K562 (cell line): ENCODE measurements around the gene CHSY1. TPM values are rescaled to one million over a fixed set of nuclear protein-coding genes. Genes with fewer than 3 reads are reported as not detected.
A peak's percentile ranks its signal among the peaks of the same experiment; 100 is the strongest.

Experiments
- ARID1B ChIP-seq: fragments of 450-650 bp; IDR thresholded peaks from 2 replicates; pipeline ENCODE4 v1.6.1; 2016; ENCODE audit warnings: antibody characterized with exemption, mild to moderate bottlenecking, inconsistent platforms
- BRD4 ChIP-seq: fragments of 200-600 bp; sonication (generic); IDR thresholded peaks from 2 replicates; pipeline ENCODE4 v1.6.1; 2017; ENCODE audit warnings: inconsistent platforms
- CXXC5 ChIP-seq: fragments of 250-450 bp; sonication (Bioruptor Pico); IDR thresholded peaks from 2 replicates; pipeline ENCODE4 v1.8.0; 2022; ENCODE audit warnings: inconsistent platforms, mild to moderate bottlenecking, moderate library complexity
- EGR1 ChIP-seq: fragments of 450-650 bp; conservative IDR thresholded peaks from 2 replicates; pipeline ENCODE4 v1.6.1; 2017; ENCODE audit warnings: mild to moderate bottlenecking
- ELF2 ChIP-seq: fragments of 250-450 bp; sonication (Bioruptor Pico); IDR thresholded peaks from 2 replicates; pipeline ENCODE4 v1.5.0; 2021; ENCODE audit warnings: mild to moderate bottlenecking
- FIP1L1 ChIP-seq: fragments of 200-400 bp; formaldehyde crosslinking; IDR thresholded peaks from 2 replicates; pipeline ENCODE4 v1.6.1; 2018; ENCODE audit warnings: mild to moderate bottlenecking, low read depth, low read length; ENCODE audit not compliant: poor library complexity, severe bottlenecking
- HDAC2 ChIP-seq: fragments of 450-650 bp; IDR thresholded peaks from 2 replicates; pipeline ENCODE4 v1.6.1; 2016; ENCODE audit warnings: mild to moderate bottlenecking
- HNRNPLL ChIP-seq: fragments of 200-400 bp; formaldehyde crosslinking; IDR thresholded peaks from 2 replicates; pipeline ENCODE4 v1.6.1; 2017; ENCODE audit warnings: low read length, low read depth, mild to moderate bottlenecking; ENCODE audit not compliant: poor library complexity, severe bottlenecking
- KDM2B ChIP-seq: fragments of 250-450 bp; sonication (Bioruptor Pico); IDR thresholded peaks from 2 replicates; pipeline ENCODE4 v1.8.0; 2021; ENCODE audit warnings: mild to moderate bottlenecking, moderate library complexity
- MAZ ChIP-seq, 2 experiments: fragments of 450-650 bp in 1 of 2; sonication (generic) in 1 of 2; formaldehyde crosslinking; IDR thresholded peaks in 1 of 2; conservative IDR thresholded peaks in 1 of 2; 2 replicates each; pipeline versions ENCODE4 v1.4.0 to v1.5.0; 2020; ENCODE audit warnings: mild to moderate bottlenecking in 1 of 2, missing genetic modification reagents in 1 of 2
- MCM2 ChIP-seq: fragments of 450-650 bp; IDR thresholded peaks from 2 replicates; pipeline ENCODE4 v1.6.1; 2017; ENCODE audit warnings: low read depth, mild to moderate bottlenecking
- MTA3 ChIP-seq: fragments of 450-650 bp; formaldehyde crosslinking; IDR thresholded peaks from 2 replicates; pipeline ENCODE4 v1.6.1; 2017; ENCODE audit warnings: mild to moderate bottlenecking, borderline replicate concordance
- MYC ChIP-seq, 2 experiments: fragments of 250-450 bp in 1 of 2; sonication (Bioruptor Pico) in 1 of 2; IDR thresholded peaks; 2 replicates each; pipeline versions ENCODE4 v1.5.1 to v1.6.1; 2012 to 2021; ENCODE audit warnings: low read depth in 2 of 2, borderline replicate concordance in 1 of 2, improper control_type of control experiment in 1 of 2, low read length in 1 of 2, mild to moderate bottlenecking in 1 of 2, moderate library complexity in 1 of 2
- NRF1 ChIP-seq, 2 experiments: fragments of 450-650 bp; IDR thresholded peaks in 1 of 2; conservative IDR thresholded peaks in 1 of 2; 2 replicates each; pipeline ENCODE4 v1.6.1; 2014; ENCODE audit warnings: mild to moderate bottlenecking in 2 of 2
- POLR3G ChIP-seq: IDR thresholded peaks from 2 replicates; pipeline ENCODE4 v1.6.1; 2011; ENCODE audit not compliant: insufficient read length, insufficient replicate concordance; ENCODE audit errors: extremely low read depth
- PRDM10 ChIP-seq: fragments of 450-650 bp; IDR thresholded peaks from 2 replicates; pipeline ENCODE4 v1.6.1; 2018; ENCODE audit not compliant: partially characterized antibody
- RBM14 ChIP-seq: fragments of 200-400 bp; formaldehyde crosslinking; IDR thresholded peaks from 2 replicates; pipeline ENCODE4 v1.6.1; 2018; ENCODE audit warnings: low read depth, mild to moderate bottlenecking, low read length, moderate library complexity, borderline replicate concordance; ENCODE audit not compliant: insufficient read depth
- SMAD1 ChIP-seq: fragments of 150-350 bp; IDR thresholded peaks from 2 replicates; pipeline ENCODE4 v1.6.1; 2014; ENCODE audit warnings: low read length, low read depth; ENCODE audit not compliant: partially characterized antibody
- ZC3H4 ChIP-seq: sonication (generic); formaldehyde crosslinking; IDR thresholded peaks from 2 replicates; pipeline ENCODE4 v1.9.0; 2021; ENCODE audit warnings: missing genetic modification reagents, borderline replicate concordance
- ZFP36 ChIP-seq: fragments of 150-350 bp; IDR thresholded peaks from 2 replicates; pipeline ENCODE4 v1.6.1; 2018; ENCODE audit warnings: low read length, low read depth; ENCODE audit not compliant: partially characterized antibody
- ZNF707 ChIP-seq: fragments of 250-450 bp; sonication (Bioruptor Pico); conservative IDR thresholded peaks from 2 replicates; pipeline ENCODE4 v1.8.0; 2022; ENCODE audit warnings: inconsistent platforms, mild to moderate bottlenecking, moderate library complexity
- ZNF75A ChIP-seq: fragments of 450-650 bp; formaldehyde crosslinking; IDR thresholded peaks from 2 replicates; pipeline ENCODE4 v1.4.0; 2020; ENCODE audit warnings: mild to moderate bottlenecking
- polyA plus RNA-seq, 8 experiments: library from polyadenylated mRNA; depleted of rRNA in 4 of 8; stranded (reverse) in 5 of 8; unstranded in 3 of 8; fragments of >200 nt; fragmentation: Nextera tagmentation in 2 of 8; fragmentation: Illumina TruSeq in 1 of 8; extraction: Ambion mirVana in 2 of 8; extraction: Trizol in 1 of 8; gene quantifications; 2 replicates each; pipeline versions ENCODE4 v1.2.1 to v1.2.3, GENCODE V29; 2011 to 2014; ENCODE audit warnings: inconsistent platforms in 1 of 8, missing spikeins in 1 of 8
- total RNA-seq, 7 experiments: library from RNA; depleted of rRNA in 6 of 7; stranded (reverse); fragments of >200 nt in 6 of 7; fragmentation: Illumina TruSeq in 2 of 7; extraction: Trizol in 2 of 7; gene quantifications; 2 replicates each; pipeline versions ENCODE4 v1.2.1 to v1.2.3, GENCODE V29; 2011 to 2021; ENCODE audit warnings: low replicate concordance in 1 of 7
- TF ChIP-seq, protein P1 (sequence below): sonication (generic); formaldehyde crosslinking; IDR thresholded peaks from 2 replicates; pipeline ENCODE4 v1.8.0; 2022; ENCODE audit warnings: missing genetic modification reagents, mild to moderate bottlenecking, moderate library complexity, borderline replicate concordance

CHSY1 gene
- total and polyA plus RNA-seq, 9 of the 15 experiments (the other 6 are each of a cell fraction or from before 2014, with no cell fraction given): 7.0 to 16.4 (median 13.4) TPM

DNA sequence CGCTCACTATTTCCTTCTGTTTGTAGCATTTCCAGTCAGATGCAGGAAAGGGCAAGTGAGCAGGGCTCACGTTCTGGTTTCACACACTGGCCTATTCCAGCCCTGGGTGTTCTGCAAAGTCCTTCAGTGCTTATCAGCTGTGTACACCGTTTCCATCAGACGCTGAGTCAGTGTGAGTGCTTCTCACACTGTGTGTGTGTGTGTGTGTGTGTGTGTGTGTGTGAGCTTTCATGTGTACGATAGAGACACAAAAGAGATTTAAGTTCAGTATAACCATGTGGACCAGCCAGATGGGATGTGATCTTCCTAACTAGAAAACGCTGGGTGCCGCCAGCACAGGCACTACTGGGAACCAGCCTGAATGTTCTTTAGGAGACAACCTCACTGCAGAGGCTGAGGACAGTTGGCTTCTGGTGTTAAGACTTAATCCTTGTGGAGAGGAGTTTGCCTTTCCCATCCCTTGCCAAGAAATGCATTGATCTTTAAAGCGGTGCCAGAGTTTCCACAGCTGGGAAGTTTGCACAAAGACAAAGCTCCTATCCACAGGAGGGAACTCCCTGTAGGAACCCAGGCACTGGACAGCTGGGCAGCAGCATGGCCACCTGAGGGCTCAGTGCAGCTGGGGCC, 3.9 kb upstream of the CHSY1 start (continued):
- no peak for TF ChIP-seq HNRNPLL
- no peak for TF ChIP-seq KDM2B (CRISPR knock-in tag)
- TF ChIP-seq ZFP36: peak; percentile 39
- TF ChIP-seq ZNF75A (CRISPR knock-in tag): no peak
- TF ChIP-seq PRDM10: peak; percentile 46
- peak; percentile 79 for TF ChIP-seq CXXC5 (CRISPR knock-in tag)
- TF ChIP-seq MTA3: peak; percentile 91; the same call in 1 of the 2 replicates
- TF ChIP-seq ZC3H4 (CRISPR knock-in tag): no peak
- no peak for TF ChIP-seq RBM14
- TF ChIP-seq SMAD1: no peak
- TF ChIP-seq ARID1B: peak; percentile 99
- no peak for TF ChIP-seq POLR3G
- no peak for TF ChIP-seq BRD4
- TF ChIP-seq HDAC2: peak; percentile 93
- TF ChIP-seq ELF2 (CRISPR knock-in tag): no peak
- peak in 1 of 2 experiments; percentile 39; a peak in 1 of 4 replicates for TF ChIP-seq NRF1 (conservative IDR thresholded peaks at IDR 0.05 in 1 of 2, IDR thresholded peaks at IDR 0.05 in 1 of 2)
- TF ChIP-seq MAZ (CRISPR knock-in tag; conservative IDR thresholded peaks at IDR 0.05 in 1 of 2, IDR thresholded peaks at IDR 0.05 in 1 of 2): peak in 1 of 2 experiments; percentile 75; a peak in 1 of 4 replicates
- no peak for TF ChIP-seq FIP1L1
- no peak for TF ChIP-seq ZNF707
- peak; percentile 69 for TF ChIP-seq MYC (IDR thresholded peaks at IDR 0.05; ENCODE audit: low read depth, low read length)
- TF ChIP-seq MYC (CRISPR knock-in tag; IDR thresholded peaks at IDR 0.05; ENCODE audit: borderline replicate concordance, low read depth): no peak
- no peak for TF ChIP-seq EGR1
- TF ChIP-seq MCM2: no peak
- TF ChIP-seq, protein P1, sequence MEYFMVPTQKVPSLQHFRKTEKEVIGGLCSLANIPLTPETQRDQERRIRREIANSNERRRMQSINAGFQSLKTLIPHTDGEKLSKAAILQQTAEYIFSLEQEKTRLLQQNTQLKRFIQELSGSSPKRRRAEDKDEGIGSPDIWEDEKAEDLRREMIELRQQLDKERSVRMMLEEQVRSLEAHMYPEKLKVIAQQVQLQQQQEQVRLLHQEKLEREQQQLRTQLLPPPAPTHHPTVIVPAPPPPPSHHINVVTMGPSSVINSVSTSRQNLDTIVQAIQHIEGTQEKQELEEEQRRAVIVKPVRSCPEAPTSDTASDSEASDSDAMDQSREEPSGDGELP (CRISPR knock-in tag): peak; percentile 95
